ENCODE measurements around the gene ARHGEF37.
"Not testable (repeated sequence)": the region's sequence is repeated elsewhere in the genome, so short reads cannot be mapped to it uniquely, and the experiment has no call there.

Gene ARHGEF37, protein sequence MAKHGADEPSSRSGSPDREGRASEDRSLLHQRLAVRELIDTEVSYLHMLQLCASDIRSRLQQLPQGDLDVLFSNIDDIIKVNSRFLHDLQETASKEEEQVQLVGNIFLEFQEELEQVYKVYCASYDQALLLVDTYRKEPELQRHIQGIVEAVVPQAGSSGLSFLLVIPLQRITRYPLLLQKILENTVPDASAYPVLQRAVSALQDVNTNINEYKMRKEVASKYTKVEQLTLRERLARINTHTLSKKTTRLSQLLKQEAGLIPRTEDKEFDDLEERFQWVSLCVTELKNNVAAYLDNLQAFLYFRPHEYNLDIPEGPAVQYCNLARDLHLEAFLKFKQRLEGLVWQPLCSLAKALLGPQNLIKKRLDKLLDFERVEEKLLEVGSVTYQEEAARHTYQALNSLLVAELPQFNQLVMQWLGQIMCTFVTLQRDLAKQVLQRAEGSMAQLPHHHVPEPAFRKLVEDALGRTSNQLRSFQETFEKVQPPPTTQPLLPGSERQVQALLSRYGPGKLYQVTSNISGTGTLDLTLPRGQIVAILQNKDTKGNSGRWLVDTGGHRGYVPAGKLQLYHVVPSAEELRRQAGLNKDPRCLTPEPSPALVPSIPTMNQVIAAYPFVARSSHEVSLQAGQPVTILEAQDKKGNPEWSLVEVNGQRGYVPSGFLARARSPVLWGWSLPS

DNA sequence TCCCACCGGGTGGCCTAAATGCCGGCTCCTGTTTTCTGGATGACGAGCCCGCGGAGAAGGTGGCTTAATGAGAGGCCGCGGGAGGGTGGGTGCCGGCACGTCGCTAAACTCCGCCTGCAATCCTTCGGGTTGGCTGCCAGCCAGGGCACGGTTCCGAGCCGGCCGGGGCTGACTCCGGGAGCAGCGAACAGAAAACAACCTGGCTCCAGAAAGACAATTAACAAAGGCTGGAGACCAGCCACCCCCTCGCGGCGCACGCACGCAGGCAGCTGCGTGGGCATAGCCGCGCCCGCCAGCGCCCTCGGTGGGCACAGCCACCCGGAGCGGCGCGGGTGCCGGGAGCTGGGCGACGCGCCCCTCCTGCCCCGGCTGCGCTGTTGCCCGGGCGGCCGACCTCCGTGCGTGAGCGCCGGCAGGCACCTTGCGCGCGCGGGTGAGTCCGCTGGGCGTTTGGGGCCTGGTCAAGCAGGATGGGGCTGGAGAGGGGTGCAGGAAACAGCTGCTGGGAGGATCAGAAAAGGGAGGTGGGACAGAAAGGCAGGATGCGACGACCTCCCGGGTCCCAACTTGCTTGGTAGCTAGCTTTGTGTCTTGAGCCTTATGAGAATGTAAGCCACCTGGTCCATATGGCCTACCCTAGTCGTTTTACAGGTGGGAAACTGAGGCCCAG, at the start of gene ARHGEF37:
Gene ARHGEF37 (plus strand): TSS at position 307 of the 670 bp plus-strand sequence. CDS start 16,272 bp downstream, outside the sequence.
- DNase-seq = peak; percentile 48

DNA sequence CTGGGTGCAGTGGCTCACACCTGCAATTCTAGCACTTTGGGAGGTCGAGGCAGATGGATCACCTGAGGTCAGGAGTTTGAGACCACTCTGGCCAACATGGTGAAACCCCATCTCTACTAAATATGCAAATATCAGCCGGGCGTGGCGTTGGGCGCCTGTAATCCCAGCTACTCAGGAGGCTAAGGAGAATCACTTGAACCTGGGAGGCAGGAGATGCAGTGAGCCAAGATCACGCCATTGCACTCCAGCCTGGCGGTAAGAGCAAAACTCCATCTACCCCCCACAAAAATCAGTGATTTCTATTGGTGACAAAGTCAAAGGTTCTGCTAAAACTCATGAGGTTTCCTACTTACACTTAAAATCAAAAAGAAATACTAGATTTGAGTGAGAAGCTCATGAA, 48.9 kb upstream of the ARHGEF37 start:
- no peak for DNase-seq

DNA sequence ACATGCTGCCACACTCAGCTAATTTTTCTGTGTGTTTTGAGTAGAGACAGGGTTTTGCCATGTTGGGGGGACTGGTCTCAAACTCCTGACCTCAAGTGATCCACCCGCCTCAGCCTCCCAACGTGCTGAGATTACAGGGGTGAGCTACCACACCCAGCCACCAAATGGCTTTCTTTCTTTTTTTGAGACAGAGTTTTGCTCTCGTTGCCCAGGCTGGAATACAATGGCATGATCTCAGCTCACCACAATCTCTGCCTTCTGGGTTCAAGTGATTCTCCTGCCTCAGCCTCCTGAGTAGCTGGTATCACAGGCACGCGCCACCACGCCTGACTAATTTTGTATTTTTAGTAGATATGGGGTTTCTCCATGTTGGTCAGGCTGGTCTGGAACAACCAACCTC, 45.5 kb upstream of the ARHGEF37 start:
- not testable (repeated sequence) for DNase-seq

DNA sequence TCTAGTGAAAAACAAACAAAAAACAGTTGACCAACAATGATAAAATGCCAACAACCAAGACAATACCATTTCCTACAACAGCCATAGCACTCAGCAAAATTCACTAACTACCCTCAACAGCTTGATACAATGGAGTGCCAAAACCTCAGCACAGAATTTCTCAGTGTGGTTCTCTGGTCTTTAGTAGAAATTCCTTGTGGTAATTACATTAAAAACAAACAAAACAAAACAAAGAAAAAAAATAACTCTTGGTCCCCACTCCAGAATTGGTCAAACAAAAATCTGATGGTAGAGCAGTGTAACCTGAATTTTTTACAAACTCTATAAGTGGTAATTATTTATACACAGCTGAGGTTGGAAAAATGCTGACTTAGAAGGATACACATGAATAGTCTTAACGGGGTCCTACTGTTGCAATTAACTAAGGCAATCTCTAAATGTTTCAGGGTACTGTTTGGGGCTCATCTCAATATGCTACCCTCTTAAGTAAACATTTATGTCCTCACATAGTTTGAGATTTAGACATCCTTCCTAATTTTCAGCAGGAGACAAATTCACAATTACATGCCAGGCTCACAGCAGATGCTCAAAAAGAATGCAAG, 43.8 kb upstream of the ARHGEF37 start:
- no peak for DNase-seq

DNA sequence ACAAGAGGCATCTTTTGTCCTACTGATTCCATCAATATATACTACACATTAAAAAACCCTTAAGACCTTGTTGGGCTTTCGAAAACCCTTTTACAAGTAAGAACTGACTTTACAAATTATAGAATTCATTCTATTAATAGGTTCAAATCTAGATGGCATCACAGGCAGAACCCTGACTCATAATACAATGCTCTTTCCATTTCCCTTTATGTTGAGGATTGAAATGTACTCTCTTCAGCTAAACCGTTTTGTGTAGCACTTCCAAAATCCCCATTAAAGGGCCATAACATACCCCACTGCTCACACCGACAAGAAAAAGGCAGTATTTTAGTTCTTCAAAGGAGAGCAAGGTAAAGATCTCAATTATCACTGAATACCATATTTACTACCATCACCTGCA, 41.2 kb upstream of the ARHGEF37 start:
- DNase-seq = no peak

DNA sequence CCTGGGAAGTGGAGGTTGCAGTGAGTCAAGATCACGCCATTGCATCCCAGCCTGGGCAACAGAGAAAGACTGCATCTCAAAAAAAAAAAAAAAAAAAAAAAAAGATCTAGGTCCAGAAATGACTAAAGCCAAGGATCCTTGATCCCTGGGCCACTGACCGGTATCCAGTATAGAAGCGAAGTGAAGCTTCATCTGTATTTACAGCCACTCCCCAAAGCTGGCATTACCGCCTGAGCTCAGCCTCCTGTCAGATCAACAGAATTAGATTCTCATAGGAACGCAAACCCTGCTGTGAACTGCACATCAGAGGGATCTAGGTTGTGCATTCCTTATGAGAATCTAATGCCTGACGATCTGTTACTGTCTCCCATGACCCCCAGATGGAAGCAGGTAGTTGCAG, 39.4 kb upstream of the ARHGEF37 start:
- DNase-seq = no peak

DNA sequence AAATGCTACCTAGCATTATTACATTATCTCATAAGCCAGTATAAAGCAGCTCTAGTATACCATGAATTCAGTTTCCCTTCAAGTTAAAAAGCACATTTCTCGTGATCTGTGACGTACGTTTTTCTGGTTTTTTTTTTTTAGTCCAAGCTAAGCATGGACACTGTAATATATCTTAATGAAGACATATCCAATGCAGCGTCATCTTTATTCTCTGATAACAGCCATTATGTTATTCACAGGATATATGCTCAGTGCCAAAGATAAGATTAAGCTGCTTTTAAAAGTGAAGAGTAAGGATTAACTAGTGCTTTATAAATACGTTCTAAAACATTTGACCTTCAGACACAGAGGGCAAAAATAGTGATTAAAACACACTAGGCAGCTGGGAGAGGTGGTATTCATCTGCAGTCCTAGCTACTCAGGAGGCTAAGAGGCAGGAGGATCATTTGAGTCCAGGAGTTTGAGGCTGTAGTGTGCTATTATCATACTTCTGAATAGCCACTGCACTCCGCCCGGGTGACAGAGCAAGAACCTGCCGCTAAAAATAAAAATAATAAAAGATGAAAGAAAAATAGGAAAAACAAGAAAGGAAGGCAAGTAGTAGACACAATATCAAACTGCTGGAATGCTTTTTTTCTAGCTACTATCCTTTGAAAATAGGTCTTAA, 37.8 kb upstream of the ARHGEF37 start:
- DNase-seq = no peak

DNA sequence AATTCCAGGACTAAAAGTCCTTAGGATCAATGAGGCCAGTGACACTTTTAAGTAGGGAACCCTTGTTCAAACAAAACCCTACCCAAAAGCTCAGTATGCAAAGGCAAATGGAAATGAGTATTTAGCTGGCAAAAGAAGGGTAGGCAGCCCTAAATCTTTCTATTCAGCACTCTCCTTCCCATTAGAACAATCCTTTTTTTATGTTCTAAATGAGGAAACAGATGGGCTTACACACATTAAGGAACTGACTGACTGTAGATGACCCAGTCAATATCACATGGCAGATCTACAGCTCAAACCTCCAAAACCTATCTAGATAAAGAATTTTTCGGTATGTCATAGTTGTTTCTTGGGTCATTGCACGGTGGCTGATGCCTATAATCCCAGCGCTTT, 37.3 kb upstream of the ARHGEF37 start:
- DNase-seq = no peak

DNA sequence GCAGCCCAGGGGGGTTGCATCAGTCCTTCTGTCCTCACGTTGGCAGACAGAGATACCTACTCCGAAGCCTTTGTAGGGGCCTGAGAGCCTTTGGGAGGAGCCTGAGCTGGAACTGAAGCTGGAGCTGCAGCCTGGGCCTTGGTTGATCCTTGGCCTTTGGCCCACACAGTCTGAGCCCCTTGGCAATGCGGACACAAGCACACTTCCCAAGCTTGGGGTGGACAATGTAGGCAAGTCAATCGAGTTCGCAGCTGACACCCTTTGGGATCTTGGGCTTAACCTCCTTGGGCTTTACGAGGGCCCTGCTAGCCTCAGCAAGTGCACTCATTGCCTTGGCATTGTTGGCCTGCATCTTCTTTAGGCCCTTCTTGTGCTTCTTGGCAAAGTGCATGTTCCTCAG, 36.0 kb upstream of the ARHGEF37 start:
- no peak for DNase-seq

DNA sequence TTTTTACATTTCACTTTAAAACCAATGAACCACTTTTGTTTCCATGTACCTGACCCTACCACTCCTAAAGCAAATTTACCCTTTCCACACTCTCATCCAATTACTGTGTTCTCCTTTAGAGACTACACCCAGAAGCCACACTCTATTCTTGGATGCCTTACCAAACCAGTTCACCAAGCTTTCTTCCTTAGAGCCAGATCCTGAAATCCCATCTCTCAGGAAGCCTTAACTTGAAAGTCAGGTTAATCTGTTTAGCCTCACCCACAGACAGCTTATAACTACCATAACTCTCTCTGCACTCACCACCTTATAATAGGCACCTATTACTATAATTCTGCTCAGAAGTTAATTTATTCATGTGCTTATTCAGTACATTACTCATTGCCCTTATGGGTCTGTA, 34.3 kb upstream of the ARHGEF37 start:
- no peak for DNase-seq

DNA sequence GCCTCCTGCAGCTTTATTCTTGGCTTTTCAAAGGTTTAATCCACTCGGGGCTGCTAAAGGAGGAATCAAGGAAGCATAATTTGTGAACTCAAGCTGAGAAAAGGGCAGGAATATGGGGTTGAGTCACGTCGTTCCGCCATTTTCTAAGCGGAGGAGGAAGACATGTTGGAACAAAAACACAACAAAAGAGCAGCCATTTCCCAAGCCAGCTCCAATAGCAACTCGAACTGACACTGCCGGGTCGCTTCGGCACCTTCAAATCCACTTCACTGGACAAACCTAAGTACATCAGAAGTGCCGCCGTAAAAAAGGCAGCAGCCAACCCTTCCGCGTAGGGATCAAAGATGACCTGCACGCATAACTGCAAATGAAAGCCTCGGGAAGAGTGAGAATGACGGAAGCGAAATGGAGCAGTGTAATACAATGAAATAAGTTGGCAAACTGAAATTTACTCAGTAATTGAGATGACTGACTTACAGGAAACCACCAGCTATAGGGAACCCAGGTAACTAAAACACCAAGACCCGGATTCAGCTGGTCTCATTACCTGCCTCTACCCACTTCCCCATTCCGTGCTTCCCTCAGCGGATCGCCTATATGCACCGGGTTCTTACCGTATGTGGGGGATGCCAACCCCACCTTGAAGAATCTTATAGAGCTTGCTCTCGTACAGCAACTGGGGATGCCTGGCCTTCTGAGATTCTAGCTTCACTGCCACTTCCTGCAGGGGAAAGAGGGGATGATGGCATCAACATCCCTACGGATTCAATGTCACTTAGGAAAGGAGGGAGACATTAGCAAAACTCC, 31.6 kb upstream of the ARHGEF37 start:
- peak; percentile 31 for DNase-seq

DNA sequence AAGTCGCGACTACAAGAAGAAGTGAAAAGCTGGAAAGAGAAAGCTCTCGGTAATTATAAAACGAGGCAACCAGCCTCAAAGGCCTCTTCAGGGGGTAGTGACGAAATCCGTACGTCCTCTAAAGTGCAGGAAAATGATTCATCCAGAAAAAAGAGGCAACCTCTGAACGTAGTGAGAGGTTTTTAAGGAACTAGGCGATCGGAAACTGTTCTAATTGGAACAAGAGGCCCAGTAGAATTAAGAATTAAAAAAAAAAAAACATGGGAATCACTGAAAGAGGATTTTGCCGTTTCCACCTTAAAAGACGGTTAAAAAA, 31.1 kb upstream of the ARHGEF37 start:
- no peak for DNase-seq

DNA sequence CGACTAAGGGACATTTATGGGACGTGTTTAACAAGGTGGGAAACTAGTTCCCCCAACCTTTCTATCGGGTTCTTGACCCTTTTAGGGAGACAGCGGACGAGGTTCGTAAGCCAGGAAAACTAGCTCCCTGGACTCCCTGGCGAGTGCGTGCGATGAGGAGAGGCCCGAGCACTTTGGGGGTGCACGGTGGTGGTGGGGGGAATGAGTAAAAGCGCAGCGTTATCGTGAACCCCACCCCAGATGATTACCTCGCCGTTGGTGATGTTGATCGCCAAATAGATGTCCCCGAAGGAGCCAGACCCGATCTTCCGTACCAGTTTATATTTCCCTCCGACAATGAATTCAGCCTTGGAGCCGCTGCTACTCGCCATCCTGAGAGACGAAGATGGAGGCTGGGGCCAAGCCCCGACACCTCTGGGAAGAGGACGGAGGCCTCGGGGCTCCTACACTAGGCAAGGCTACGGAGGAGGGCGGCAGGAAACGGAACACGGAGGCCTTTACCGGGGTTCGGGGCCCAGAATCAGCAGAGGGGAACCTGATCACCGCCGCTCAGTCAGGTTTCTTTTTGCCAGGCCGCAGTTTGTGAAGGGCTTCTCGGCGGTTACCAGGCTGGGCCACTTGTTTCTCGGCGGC, 30.6 kb upstream of the ARHGEF37 start:
- peak; percentile 8 for DNase-seq

DNA sequence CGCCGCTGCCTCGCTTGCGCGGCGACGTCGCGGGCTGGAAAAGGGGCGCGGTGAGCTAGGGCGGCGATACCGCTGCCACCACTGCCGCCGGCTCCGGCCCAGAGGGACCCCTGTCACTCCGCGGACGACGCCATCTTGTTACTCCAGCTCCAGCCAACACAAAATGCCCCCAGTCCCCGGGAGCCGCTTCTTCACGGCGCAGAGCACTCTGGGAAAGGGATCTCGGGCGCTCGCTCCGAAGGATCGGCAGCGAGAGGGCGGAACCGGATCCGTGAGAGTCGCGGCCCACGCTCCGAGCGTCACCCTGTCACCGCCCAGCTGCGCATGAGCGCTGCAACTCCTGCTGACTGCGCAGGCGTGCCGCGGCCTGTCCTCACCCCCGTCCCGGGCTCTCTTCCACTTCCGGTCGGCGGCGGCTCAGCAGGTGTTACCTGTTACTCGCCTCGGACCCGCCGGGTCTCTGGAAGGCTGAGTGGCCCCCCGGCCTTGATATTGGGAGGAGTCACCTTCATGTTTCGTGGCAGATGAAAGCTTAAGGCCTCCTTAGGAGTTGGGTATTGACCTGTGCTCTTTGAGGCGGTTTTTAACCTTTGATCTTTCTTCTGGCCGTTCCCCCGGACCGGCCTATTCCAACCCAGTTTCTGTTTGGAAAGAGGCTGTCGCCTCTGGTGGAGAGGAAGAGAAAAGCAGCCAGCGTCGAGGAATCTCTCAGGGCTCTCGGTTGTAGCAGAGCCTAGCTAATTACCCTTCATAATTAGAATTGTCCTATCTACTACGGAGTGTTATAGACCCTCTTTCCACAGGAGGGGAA, 29.9 kb upstream of the ARHGEF37 start, which contains the start of gene CSNK1A1:
Gene CSNK1A1 (minus strand): TSS at position 213 of the 811 bp plus-strand sequence. CDS start 475 bp downstream, outside the sequence.
- peak; percentile 99 for DNase-seq

DNA sequence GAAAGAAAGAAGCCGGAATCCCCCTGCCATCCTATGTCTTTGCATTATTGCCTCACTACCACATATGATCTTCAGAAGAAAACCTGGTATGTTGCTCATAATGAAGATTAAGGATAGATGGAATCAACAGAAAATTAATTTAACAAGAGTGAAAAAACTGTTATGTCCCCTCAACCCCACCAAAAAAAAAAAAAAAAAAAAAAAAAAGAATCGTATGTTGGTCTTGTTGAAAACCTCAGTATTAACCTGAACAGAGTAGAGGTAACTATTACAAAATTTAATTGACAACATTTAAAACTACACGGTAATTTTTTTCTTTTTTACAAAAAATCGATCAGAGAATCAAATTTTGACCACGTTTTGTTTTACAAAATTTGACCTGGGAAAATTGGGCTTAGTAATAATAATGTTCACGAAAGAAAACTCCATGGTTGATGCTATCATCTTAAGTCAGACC, 29.2 kb upstream of the ARHGEF37 start:
- DNase-seq = no peak

DNA sequence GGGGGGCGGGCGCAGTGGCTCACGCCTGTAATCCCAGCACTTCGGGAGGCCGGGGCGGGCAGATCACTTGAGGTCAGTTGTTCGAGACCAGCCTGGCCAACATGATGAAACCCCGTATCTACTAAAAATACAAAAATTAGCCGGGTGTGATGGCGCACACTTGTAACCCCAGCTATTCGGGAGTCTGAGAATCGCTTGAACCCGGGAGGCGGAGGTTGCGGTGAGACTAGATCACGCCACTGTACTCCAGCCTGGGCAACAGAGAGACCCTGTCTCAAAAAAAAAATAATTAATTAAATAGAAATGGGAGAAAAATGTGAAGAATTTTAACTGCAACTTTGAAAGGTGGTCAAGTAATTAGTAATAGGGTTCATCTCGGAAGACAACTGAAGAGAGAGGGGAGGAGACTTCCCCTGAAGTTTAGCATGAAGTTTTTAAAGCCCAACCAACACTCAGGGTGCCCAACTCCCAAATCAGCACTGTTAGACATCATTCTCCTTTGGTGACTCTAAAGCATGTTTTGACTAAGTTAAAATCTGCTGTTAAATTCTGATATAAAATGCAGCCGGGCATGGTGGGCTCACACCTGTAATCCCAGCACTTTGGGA, 28.6 kb upstream of the ARHGEF37 start:
- DNase-seq = no peak

DNA sequence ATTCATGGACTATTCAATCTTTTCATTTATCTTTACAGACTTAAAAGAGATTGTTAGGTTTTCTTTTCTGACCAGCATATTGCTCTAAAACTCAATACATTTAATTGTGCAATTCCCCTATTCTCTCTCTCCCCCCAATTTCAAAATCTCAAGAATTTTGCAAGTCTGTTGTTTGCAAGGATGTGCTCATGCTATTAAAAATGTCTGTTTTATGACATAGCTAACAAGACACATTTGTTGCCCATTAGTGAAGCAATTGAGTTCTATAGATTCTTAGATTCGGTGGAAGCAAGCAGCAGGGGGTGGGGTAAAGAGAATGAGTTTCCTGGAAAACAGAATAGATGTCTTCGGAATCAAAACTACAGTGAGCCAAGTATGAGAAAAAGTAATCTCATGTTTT, 21.6 kb upstream of the ARHGEF37 start:
- no peak for DNase-seq

DNA sequence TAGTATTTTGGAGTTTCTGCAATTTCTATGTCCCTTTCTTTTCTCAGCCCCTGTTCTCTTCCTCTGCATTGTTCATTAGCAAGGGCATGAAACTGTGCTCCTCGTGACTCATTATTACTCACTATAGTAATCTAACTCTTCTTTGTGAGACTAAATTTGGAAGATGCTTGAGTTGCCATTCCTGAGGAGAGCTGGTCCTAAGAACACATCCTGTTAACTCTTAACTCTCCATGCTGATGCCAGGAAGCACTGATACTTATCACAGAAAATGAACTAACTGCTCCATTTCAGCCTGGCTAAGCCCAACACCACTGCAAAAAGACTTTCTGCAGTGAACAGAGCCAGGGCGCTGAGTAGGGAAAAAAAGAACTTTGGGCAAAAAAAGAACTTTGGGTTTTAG, 19.4 kb upstream of the ARHGEF37 start:
- DNase-seq = no peak

DNA sequence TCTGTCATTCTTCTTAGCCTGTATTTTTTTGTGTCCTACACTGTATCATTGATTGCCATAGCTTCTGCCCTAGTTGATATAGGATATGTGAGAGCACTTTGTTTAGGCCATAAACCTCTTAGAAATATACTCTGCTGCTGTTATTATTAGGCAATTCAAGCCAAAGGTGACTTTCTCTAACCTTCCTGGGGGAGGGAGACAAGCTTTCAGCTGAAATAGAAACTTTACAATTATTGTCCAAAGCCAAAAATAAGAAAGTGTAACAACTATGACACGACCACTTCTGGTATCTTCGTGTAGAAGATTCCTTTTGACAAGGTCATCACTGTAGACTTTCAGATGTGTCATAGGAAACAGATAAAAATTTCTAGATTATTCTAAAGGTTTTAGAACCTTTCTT, 17.8 kb upstream of the ARHGEF37 start:
- DNase-seq = no peak

DNA sequence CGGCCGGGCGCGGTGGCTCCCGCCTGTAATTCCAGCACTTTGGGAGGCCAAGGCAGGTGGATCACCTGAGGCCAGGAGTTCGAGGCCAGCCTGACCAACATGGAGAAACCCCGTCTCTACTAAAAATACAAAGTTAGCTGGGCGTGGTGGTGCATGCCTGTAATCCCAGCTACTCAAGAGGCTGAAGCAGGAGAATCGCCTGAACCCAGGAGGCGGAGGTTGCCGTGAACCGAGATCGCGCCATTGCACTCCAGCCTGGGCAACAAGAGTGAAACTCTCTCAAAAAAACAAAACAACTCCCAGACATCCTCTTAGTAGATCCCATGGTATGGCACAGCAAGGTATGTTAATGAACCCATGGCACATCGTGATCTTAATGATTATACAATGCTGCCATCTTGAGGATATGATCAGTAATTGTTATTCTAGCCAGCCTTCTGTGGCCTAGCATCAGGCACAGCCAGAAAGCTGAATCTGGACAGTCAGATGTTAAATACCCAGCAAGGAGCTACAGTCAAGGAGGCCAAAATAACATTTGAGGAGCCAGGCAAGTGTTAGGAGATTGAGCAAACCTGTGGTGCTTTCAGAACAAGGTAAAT, 16.7 kb upstream of the ARHGEF37 start:
- peak; percentile 13 for DNase-seq
